ENCODE data around the gene MYBPC1. TPM values are rescaled to one million over a fixed set of nuclear protein-coding genes. Genes with fewer than 3 reads are reported as not detected.

MYBPC1 gene
- total and polyA plus RNA-seq, 9 of the 15 experiments (the other 6 are each of a cell fraction or from before 2014, with no cell fraction given): not detected

- no TSS peak for BruUV-seq (replicated peaks)
- WGBS (ENCODE audit: insufficient coverage, low coverage, missing lambda C conversion rate): 38% methylated on average over 2 of the region's 2 CpGs
- CTCF ChIA-PET (ENCODE audit: low intra/inter-chr PET ratio): no interaction called here
These were observed 100.2 kb downstream of the MYBPC1 start for GRCh38 chr12:101694986-101695385.

More at GRCh38 chr12:101694986-101695385, 100.2 kb downstream of the MYBPC1 start:
- DNase-seq (ENCODE audit: extremely low read depth in 1 of 4, low spot score in 3 of 4) (no peak), FAIRE-seq (no peak), ATAC-seq (no peak)
- in situ Hi-C loops (cut with MboI): no loop called here
- H3K9ac ChIP-seq (ENCODE audit: insufficient read depth in 1 of 2, low read depth in 2 of 2, low read length in 2 of 2): no peak overlapping the region
- H2AFZ ChIP-seq (ENCODE audit: low read depth, low read length): peak overlapping the region; percentile 79
- H3K4me3 ChIP-seq: no peak overlapping the region
- POLR2A ChIA-PET: no interaction called here
- intact Hi-C loops (cut with micrococcal nuclease): loop anchor here (5.0 kb wide), 1 partner anchor 1423 kb away; no protein-coding TSS in a partner anchor
- H3K4me2 ChIP-seq (ENCODE audit: insufficient read depth, low read length): peak overlapping the region; percentile 57
- peak; percentile 39; the same call in 1 of the 2 replicates for TF ChIP-seq TCF3 (CRISPR knock-in tag; IDR thresholded peaks at IDR 0.05)
- TF ChIP-seq CBFA2T3 (IDR thresholded peaks at IDR 0.05): peak; percentile 53
- no peak for TF ChIP-seq BDP1 (IDR thresholded peaks at IDR 0.05; ENCODE audit: insufficient read depth, insufficient read length)
- TF ChIP-seq MAFF (IDR thresholded peaks at IDR 0.05; ENCODE audit: low read length): no peak
- no peak for TF ChIP-seq SMARCC2 (IDR thresholded peaks at IDR 0.05; ENCODE audit: low read depth)
- TF ChIP-seq TAL1 (IDR thresholded peaks at IDR 0.05): peak; percentile 39; the same call in 1 of the 2 replicates
- no peak for TF ChIP-seq ZBTB49 (CRISPR knock-in tag; IDR thresholded peaks at IDR 0.05; ENCODE audit: borderline replicate concordance)
- no peak for TF ChIP-seq PHF8 (IDR thresholded peaks at IDR 0.05; ENCODE audit: borderline replicate concordance, low read length)
- TF ChIP-seq CC2D1A (IDR thresholded peaks at IDR 0.05): no peak
- TF ChIP-seq BRCA1 (IDR thresholded peaks at IDR 0.05): no peak
- no peak for TF ChIP-seq BRCA1 (CRISPR knock-in tag; IDR thresholded peaks at IDR 0.05)
- TF ChIP-seq ATF3 (IDR thresholded peaks at IDR 0.05): peak; percentile 42; the same call in 1 of the 2 replicates
- no peak for TF ChIP-seq ATF3 (CRISPR knock-in tag; conservative IDR thresholded peaks at IDR 0.05)
- no peak for TF ChIP-seq GMEB1 (CRISPR knock-in tag; IDR thresholded peaks at IDR 0.05)
- TF ChIP-seq CREB3 (tag; conservative IDR thresholded peaks at IDR 0.05; ENCODE audit: low read depth): 0 out of 2 replicates have a peak, but pooled peaks have one; percentile 32
- no peak for TF ChIP-seq HNRNPLL (IDR thresholded peaks at IDR 0.05; ENCODE audit: low read depth, low read length, poor library complexity, severe bottlenecking)
- TF ChIP-seq ZNF507 (tag; conservative IDR thresholded peaks at IDR 0.05): no peak
- peaks cover 7% of the 10 kb centered on the region for H3K9me3 ChIP-seq (replicated peaks; ENCODE audit: control insufficient read depth, insufficient read depth, low read depth, low read length)
- no peaks in the 10 kb centered on the region for H3K27me3 ChIP-seq (ENCODE audit: control insufficient read depth in 2 of 2, insufficient read depth in 2 of 2, low read length in 2 of 2)
- H3K4me1 ChIP-seq (replicated peaks in 1 of 2; ENCODE audit: control insufficient read depth in 2 of 2, insufficient read depth in 2 of 2, low read length in 2 of 2): peaks cover 11 to 22% of the 10 kb centered on the region in 2 experiments
- peak overlapping the region; percentile 25 for H3K27ac ChIP-seq (ENCODE audit: extremely low read depth, low read depth, low read length)
- no peaks in the 10 kb centered on the region for H4K20me1 ChIP-seq (replicated peaks; ENCODE audit: control insufficient read depth, insufficient read depth, low read length)
- H3K79me2 ChIP-seq (ENCODE audit: control insufficient read depth, insufficient read depth, low read length): peaks cover 28% of the 10 kb centered on the region
- peaks cover 3% of the 10 kb centered on the region; the same call in 1 of the 3 replicates for H3K36me3 ChIP-seq (ENCODE audit: control insufficient read depth, insufficient read depth, low read length)
- H3K9me1 ChIP-seq (ENCODE audit: control insufficient read depth, insufficient read depth, low read length): no peaks in the 10 kb centered on the region

Data from K562 (cell line).